PC-3 (cell line): ENCODE data around the gene RMND5B.

Source experiments
- EZH2 ChIP-seq: fragments of 300-600 bp; sonication (generic); IDR thresholded peaks from one replicate; pipeline ENCODE4 v1.6.1; 2017; ENCODE audit warnings: antibody characterized with exemption, mild to moderate bottlenecking, low read length; ENCODE audit not compliant: unreplicated experiment
- EZH2phosphoT487 ChIP-seq: fragments of 300-600 bp; sonication (generic); IDR thresholded peaks from 2 replicates; pipeline ENCODE4 v1.6.1; 2018; ENCODE audit warnings: mild to moderate bottlenecking, antibody characterized with exemption, low read length, borderline replicate concordance
- TF ChIP-seq, protein P1 (sequence below): fragments of 300-600 bp; sonication (generic); conservative IDR thresholded peaks from 2 replicates; pipeline ENCODE4 v1.5.1; 2017; ENCODE audit warnings: antibody characterized with exemption, low read depth, mild to moderate bottlenecking, low read length

DNA sequence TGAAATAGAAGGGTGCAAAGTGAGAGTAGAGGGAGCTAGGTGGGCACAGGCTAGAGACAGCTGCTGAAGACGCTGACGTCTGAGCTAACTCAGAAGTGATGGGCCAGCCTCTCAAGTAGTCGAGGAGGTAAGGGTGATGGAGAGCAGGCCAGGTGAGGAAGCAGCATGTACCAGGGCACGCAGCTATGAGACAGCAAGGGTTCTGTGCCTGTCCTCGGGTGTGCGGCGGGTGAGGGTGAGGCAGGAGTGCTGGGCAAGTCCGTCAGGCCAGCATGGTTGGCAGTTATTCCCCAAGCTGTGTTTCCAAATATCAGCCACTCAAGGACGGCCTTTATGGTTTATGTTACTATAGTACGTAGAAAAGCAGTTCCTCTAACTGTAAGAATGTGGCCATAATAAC is 6.2 kb downstream of the RMND5B start:
- TF ChIP-seq, protein P1, sequence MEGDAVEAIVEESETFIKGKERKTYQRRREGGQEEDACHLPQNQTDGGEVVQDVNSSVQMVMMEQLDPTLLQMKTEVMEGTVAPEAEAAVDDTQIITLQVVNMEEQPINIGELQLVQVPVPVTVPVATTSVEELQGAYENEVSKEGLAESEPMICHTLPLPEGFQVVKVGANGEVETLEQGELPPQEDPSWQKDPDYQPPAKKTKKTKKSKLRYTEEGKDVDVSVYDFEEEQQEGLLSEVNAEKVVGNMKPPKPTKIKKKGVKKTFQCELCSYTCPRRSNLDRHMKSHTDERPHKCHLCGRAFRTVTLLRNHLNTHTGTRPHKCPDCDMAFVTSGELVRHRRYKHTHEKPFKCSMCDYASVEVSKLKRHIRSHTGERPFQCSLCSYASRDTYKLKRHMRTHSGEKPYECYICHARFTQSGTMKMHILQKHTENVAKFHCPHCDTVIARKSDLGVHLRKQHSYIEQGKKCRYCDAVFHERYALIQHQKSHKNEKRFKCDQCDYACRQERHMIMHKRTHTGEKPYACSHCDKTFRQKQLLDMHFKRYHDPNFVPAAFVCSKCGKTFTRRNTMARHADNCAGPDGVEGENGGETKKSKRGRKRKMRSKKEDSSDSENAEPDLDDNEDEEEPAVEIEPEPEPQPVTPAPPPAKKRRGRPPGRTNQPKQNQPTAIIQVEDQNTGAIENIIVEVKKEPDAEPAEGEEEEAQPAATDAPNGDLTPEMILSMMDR, result no peak
- TF ChIP-seq EZH2 (no peak), EZH2phosphoT487 (no peak)
